Neural cell (in vitro differentiated cells): ENCODE data around the gene SYTL3. TPM values are rescaled to one million over a fixed set of nuclear protein-coding genes. Genes with fewer than 3 reads are reported as not detected.
"Not testable (repeated sequence)": the region's sequence is repeated elsewhere in the genome, so short reads cannot be mapped to it uniquely, and the experiment has no call there.

ENCODE experiments used
- H2AFZ ChIP-seq: fragments of 200-600, 300-800 bp; sonication (generic), shearing (Covaris generic); 2 replicates; pipeline ENCODE4 v1.6.0; 2014; ENCODE audit warnings: low read depth, mild to moderate bottlenecking, antibody characterized with exemption, low read length, moderate library complexity
- H3F3A ChIP-seq: fragments of 200-600 bp; shearing (Covaris generic); 2 replicates; pipeline ENCODE4 v1.6.1; 2016; ENCODE audit warnings: mild to moderate bottlenecking, moderate library complexity, mixed read lengths, antibody characterized with exemption, low read length; ENCODE audit not compliant: insufficient read depth, poor library complexity, severe bottlenecking
- H3K27ac ChIP-seq: fragments of 200-600, 300-800 bp; sonication (generic), shearing (Covaris generic); 2 replicates; pipeline ENCODE4 v1.5.1; 2014; ENCODE audit warnings: mild to moderate bottlenecking, low read length, moderate library complexity
- H3K27me3 ChIP-seq: fragments of 300-800, 200-600 bp; sonication (generic), shearing (Covaris generic); 2 replicates; pipeline ENCODE4 v1.6.0; 2014; ENCODE audit warnings: mild to moderate bottlenecking, low read depth, low read length, moderate library complexity; ENCODE audit not compliant: insufficient read depth
- H3K36me3 ChIP-seq: fragments of 300-800, 200-600 bp; sonication (generic), shearing (Covaris generic); 2 replicates; pipeline ENCODE4 v1.5.1; 2014; ENCODE audit warnings: mild to moderate bottlenecking, antibody characterized with exemption, low read length, moderate library complexity; ENCODE audit not compliant: insufficient read depth
- H3K4me2 ChIP-seq: fragments of 300-800, 200-600 bp; sonication (generic), shearing (Covaris generic); 2 replicates; pipeline ENCODE4 v1.6.0; 2014; ENCODE audit warnings: mild to moderate bottlenecking, low read length
- H3K4me3 ChIP-seq: fragments of 300-800, 200-600 bp; sonication (generic), shearing (Covaris generic); 2 replicates; pipeline ENCODE4 v1.5.1; 2014; ENCODE audit warnings: mild to moderate bottlenecking, low read length, moderate library complexity
- H3K79me2 ChIP-seq: fragments of 200-600 bp; shearing (Covaris generic); replicated peaks from 2 replicates; pipeline ENCODE4 v1.6.0; 2014; ENCODE audit warnings: mild to moderate bottlenecking, low read length, moderate library complexity; ENCODE audit not compliant: insufficient read depth
- H3K9ac ChIP-seq: fragments of 300-800, 200-600 bp; sonication (generic), shearing (Covaris generic); 2 replicates; pipeline ENCODE4 v1.6.1; 2016; ENCODE audit warnings: mild to moderate bottlenecking, low read length, mixed read lengths
- H3K9me2 ChIP-seq: fragments of 200-600 bp; shearing (Covaris generic); 2 replicates; pipeline ENCODE4 v1.6.1; 2016; ENCODE audit warnings: mild to moderate bottlenecking, low read length, mixed read lengths; ENCODE audit not compliant: insufficient read depth
- H3K9me3 ChIP-seq: fragments of 200-600, 300-800 bp; sonication (generic), shearing (Covaris generic); 2 replicates; pipeline ENCODE4 v1.6.1; 2016; ENCODE audit warnings: mild to moderate bottlenecking, mixed run types, low read length, moderate library complexity, mixed read lengths
- H4K20me1 ChIP-seq: fragments of 200-600 bp; shearing (Covaris generic); 2 replicates; pipeline ENCODE4 v1.6.1; 2016; ENCODE audit warnings: mild to moderate bottlenecking, mixed run types; ENCODE audit not compliant: insufficient read depth
- EP300 ChIP-seq: fragments of 450-650 bp; conservative IDR thresholded peaks from 2 replicates; pipeline ENCODE4 v1.6.1; 2014; ENCODE audit warnings: antibody characterized with exemption, mild to moderate bottlenecking, moderate library complexity; ENCODE audit not compliant: poor library complexity, severe bottlenecking
- EZH2 ChIP-seq: fragments of 200-600, 300-800 bp; shearing (Covaris generic), sonication (generic); IDR thresholded peaks from 2 replicates; pipeline ENCODE4 v1.6.1; 2014; ENCODE audit warnings: antibody characterized with exemption, low read length, borderline replicate concordance, mild to moderate bottlenecking; ENCODE audit not compliant: insufficient read depth, poor library complexity, severe bottlenecking
- POLR2AphosphoS5 ChIP-seq: IDR thresholded peaks from 2 replicates; pipeline ENCODE4 v1.6.1; 2012
- RAD21 ChIP-seq: fragments of 450-650 bp; conservative IDR thresholded peaks from 2 replicates; pipeline ENCODE4 v1.6.1; 2014; ENCODE audit warnings: antibody characterized with exemption, mild to moderate bottlenecking, moderate library complexity
- REST ChIP-seq: IDR thresholded peaks from 2 replicates; pipeline ENCODE4 v1.6.1; 2012; ENCODE audit warnings: borderline replicate concordance
- SMC3 ChIP-seq: fragments of 450-650 bp; conservative IDR thresholded peaks from 2 replicates; pipeline ENCODE4 v1.6.1; 2014; ENCODE audit warnings: antibody characterized with exemption, mild to moderate bottlenecking, moderate library complexity; ENCODE audit not compliant: poor library complexity
- TAF1 ChIP-seq: IDR thresholded peaks from 2 replicates; pipeline ENCODE4 v1.6.1; 2012; ENCODE audit warnings: low read depth
- polyA plus RNA-seq: library from polyadenylated mRNA; depleted of rRNA; stranded (reverse); fragments of >200 nt; gene quantifications from 2 replicates; pipeline ENCODE4 v1.2.3, GENCODE V29; 2014

Gene SYTL3
- polyA plus RNA-seq, 1 donor from 2014 or later = 2.1 TPM

GRCh38 chr6:158631678-158632537 lies 17.9 kb upstream of the SYTL3 start:
- Histone ChIP-seq H3K9me3 (no peaks in the 10 kb centered on the region), H3F3A (no peaks in the 10 kb centered on the region), H3K4me2 (no peak overlapping the region), H3K4me3 (no peak overlapping the region), H3K79me2 (no peaks in the 10 kb centered on the region), H3K27ac (no peak overlapping the region), H3K27me3 (no peaks in the 10 kb centered on the region), H3K9me2 (no peaks in the 10 kb centered on the region), H4K20me1 (no peaks in the 10 kb centered on the region), H3K36me3 (peaks cover 13% of the 10 kb centered on the region), H3K9ac (no peak overlapping the region), H2AFZ (no peak overlapping the region)
- TF ChIP-seq RAD21 = no peak
- TF ChIP-seq TAF1 = no peak

GRCh38 chr6:158632538-158633119 lies 17.2 kb upstream of the SYTL3 start:
- peaks cover 10% of the 10 kb centered on the region for H3K36me3 ChIP-seq
- H3K4me2 ChIP-seq, H3K9me3 ChIP-seq, H3K27me3 ChIP-seq, H3K9ac ChIP-seq, H3K9me2 ChIP-seq, H3K27ac ChIP-seq, H3K4me3 ChIP-seq, H3F3A ChIP-seq, H4K20me1 ChIP-seq, H2AFZ ChIP-seq, H3K79me2 ChIP-seq: not testable (repeated sequence)

GRCh38 chr6:158633127-158633526 lies 16.7 kb upstream of the SYTL3 start:
- no peak overlapping the region for H3K4me3 ChIP-seq
- no peaks in the 10 kb centered on the region for H3K79me2 ChIP-seq
- H3K9ac ChIP-seq = no peak overlapping the region
- no peak for TF ChIP-seq REST
- no peaks in the 10 kb centered on the region for H3K27me3 ChIP-seq
- no peak overlapping the region for H2AFZ ChIP-seq
- peaks cover 10% of the 10 kb centered on the region for H3K36me3 ChIP-seq
- H3K27ac ChIP-seq = no peak overlapping the region
- H4K20me1 ChIP-seq = no peaks in the 10 kb centered on the region
- no peaks in the 10 kb centered on the region for H3K9me2 ChIP-seq
- no peaks in the 10 kb centered on the region for H3F3A ChIP-seq
- no peak overlapping the region for H3K4me2 ChIP-seq
- H3K9me3 ChIP-seq = no peaks in the 10 kb centered on the region

GRCh38 chr6:158634695-158635426 lies 15.0 kb upstream of the SYTL3 start:
- H3K4me3 ChIP-seq = no peak overlapping the region
- no peaks in the 10 kb centered on the region for H3K9me2 ChIP-seq
- no peaks in the 10 kb centered on the region for H3F3A ChIP-seq
- H3K4me2 ChIP-seq = no peak overlapping the region
- peaks cover under 1% of the 10 kb centered on the region for H3K79me2 ChIP-seq
- H3K36me3 ChIP-seq = peaks cover 5% of the 10 kb centered on the region
- no peaks in the 10 kb centered on the region for H3K27me3 ChIP-seq
- H3K9ac ChIP-seq = no peak overlapping the region
- no peaks in the 10 kb centered on the region for H4K20me1 ChIP-seq
- H2AFZ ChIP-seq = no peak overlapping the region
- H3K27ac ChIP-seq = no peak overlapping the region
- no peaks in the 10 kb centered on the region for H3K9me3 ChIP-seq
- TF ChIP-seq REST (no peak), RAD21 (no peak), EP300 (no peak), SMC3 (no peak), TAF1 (no peak), EZH2 (no peak), POLR2AphosphoS5 (no peak)
